ENCODE data around the gene IL1RAPL1.
"Not testable (repeated sequence)": the region's sequence is repeated elsewhere in the genome, so short reads cannot be mapped to it uniquely, and the experiment has no call there.

The IL1RAPL1 gene

GRCh38 chrX:29295987-29296680 is 708.9 kb downstream of the IL1RAPL1 start:
- no peak for DNase-seq

- DNase-seq, result no peak
Measured at GRCh38 chrX:29297171-29297800, 710.0 kb downstream of the IL1RAPL1 start.

DNA sequence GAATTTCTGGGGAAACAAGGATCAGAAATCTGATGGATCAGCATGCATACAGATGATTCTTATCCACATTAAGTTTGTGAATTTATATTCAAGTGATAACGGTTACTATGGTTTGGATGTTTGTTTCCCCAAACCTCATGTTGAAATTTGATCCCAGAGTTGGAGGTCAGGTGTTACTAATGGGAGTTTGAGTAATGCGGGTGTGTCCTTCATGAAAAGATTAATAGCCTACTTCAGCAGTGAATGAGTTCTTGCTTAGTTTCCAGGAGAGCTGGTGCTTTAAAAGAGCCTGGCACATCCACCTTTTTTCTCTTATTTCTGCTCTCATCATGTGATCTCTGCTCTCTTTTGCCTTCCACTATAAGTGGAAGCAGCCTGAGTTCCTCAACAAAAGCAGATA is 712.4 kb downstream of the IL1RAPL1 start:
- DNase-seq, result no peak

DNA sequence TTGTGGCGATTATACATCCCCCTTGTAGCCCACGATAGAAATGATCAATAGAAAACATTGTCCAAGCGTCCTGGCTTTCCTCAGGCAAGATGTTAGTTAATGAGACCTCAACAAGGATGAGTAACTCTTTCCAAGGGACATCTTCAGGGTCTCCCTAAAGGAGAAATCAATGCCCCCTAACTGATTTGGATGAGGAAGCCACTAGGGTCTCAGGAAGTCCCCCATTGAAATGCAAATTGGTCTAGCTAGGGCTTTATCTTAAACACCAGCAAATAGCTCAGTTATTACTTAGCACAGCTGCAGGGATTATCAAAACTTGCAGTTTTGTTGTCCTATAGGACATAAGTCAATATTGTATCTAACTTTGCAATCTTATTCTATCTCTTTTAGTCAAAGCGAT is 721.5 kb downstream of the IL1RAPL1 start:
- DNase-seq, result no peak

DNA sequence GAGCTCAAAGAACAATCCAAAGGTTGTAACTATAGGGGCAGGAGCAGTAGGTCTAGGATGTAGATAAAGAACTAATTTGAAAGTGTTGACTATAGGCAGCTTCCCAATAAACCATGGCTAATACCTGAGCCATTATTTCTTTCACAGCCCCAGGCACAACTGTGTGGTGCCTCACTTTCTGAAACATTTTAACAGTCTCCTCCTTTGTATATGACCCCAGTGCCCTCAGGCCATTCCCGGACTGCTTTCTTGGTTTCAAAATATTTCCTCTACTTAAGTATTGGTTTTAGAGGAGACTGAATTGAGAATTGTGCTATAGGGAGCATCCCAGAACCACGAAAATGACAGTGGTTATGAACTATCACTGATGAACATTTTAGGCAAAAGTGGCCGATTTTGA is 728.7 kb downstream of the IL1RAPL1 start:
- no peak for DNase-seq

DNA sequence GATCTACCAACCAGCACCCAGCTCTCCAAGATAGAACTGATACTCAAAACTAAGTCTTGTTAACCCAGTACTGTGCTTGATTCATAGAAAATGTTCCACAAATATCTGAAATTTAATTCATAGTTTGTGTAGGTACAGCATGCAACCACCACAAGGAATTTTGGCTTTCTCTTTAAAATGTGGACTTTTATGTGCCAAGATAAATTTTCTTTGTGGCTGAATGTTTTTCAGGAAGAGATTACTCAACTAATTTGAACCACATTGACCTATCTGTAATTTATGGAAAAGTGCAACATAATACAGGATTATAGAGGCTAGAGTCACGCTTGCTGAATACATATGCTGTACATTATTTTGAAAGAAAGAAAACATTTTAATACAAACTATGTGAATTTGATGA is 730.8 kb downstream of the IL1RAPL1 start:
- DNase-seq, result no peak

DNA sequence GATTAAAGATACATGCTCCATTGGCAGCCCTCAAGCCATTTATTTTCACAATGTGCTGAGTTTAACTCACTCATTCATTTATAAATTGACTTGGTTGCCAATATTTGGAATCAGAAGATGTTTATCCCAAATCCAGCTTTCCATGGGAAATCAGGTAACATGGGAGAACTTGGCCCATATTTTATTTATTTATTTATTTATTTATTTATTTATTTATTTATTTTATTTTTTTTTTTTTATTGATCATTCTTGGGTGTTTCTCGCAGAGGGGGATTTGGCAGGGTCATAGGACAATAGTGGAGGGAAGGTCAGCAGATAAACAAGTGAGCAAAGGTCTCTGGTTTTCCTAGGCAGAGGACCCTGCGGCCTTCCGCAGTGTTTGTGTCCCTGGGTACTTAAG is 745.2 kb downstream of the IL1RAPL1 start:
- not testable (repeated sequence) for DNase-seq

GRCh38 chrX:29333091-29333490 is 745.8 kb downstream of the IL1RAPL1 start:
- not testable (repeated sequence) for DNase-seq

GRCh38 chrX:29348288-29348687 is 761.0 kb downstream of the IL1RAPL1 start:
- DNase-seq, result no peak

DNA sequence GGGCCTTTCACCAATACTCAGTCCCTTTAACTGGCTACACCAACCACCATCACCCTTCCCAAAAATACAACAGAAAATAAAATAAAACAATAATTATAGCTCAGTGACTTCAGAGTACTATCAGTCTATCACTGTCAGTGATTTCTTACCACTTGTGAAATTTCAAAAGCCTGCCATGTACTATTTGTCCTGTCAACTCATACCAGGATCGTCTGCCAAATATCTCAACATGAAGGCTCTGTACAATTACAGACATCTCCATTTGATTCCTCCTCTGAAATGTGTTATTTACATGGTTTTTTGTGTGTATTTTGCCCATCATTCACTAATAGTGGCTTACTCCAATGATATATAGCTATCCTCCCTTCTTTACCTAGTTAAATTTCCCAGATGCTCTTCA is 772.0 kb downstream of the IL1RAPL1 start:
- DNase-seq, result no peak

GRCh38 chrX:29374765-29375164 is 787.5 kb downstream of the IL1RAPL1 start:
- not testable (repeated sequence) for DNase-seq

DNA sequence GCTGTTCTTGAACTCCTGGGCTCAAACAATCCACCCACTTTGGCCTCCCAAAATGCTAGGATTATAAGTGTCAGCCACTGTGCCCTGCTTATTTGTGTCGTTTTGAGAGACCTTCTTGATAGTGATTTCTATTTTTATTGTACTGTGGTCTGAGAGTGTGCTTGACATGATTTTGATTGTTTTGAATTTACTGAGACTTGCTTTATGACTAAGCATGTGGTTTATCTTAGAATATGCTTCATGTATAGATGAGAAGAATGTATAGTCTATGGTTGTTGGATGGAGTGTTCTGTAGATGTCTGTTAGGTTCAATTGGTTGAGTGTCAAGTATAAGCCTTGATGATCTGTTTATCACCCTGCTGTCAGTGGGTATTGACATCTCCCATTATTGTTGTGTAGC is 789.3 kb downstream of the IL1RAPL1 start:
- DNase-seq, result no peak

DNA sequence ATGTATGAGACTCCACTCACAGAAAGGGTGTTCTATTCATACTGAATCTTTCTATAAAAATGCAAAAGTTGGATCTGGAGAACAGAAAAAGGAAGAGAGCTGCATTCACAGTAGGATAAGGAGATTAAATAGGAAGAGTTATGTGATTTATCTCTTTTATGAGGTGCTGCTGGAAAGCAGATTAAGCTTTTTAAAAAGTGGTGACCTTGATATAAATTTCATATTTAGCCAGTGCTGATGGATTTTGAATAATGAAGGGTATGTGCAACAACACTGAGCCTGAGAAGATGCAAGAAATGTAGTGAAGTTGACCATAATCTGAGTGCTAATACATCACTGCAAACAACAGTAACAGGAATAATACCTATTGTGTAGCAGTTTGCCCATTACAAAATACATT is 795.6 kb downstream of the IL1RAPL1 start:
- no peak for DNase-seq

DNA sequence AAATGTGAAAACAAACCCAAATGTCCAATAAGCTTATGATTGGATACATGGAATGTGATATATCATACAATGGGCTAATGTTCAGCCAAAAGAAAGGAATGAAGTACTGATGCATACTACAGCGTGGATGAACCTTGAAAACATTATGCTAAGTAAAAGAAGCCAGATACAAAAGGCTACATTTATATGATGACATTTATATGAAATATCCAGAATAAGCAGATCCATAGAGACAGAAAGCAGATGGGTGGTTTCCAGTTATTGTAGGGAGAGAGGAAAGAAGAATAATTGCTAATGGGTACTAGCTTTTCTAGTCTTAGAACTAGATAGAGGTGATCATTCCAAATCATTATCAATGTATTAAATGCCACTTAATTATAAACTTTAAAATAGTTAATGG is 801.3 kb downstream of the IL1RAPL1 start:
- DNase-seq, result no peak

- no peak for DNase-seq
Measured at GRCh38 chrX:29397506-29397905, 810.3 kb downstream of the IL1RAPL1 start.

DNA sequence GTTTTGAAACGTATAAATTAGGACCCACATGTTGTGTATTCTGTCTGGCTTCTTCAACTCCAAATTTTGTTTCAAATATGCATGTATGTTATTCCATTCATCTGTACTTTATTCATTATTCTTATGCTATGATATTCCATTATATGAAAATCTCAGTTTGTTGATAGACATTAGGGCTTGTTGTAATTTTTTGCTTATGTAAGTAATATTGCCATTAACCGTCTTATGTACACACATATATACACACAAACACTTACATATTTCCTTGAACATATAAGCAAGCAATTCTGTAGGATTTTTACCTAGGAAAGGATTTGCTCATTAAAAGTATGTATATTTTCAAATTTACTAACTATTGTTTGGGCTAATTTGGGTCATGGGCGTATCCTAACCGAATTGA is 820.1 kb downstream of the IL1RAPL1 start:
- no peak for DNase-seq

DNA sequence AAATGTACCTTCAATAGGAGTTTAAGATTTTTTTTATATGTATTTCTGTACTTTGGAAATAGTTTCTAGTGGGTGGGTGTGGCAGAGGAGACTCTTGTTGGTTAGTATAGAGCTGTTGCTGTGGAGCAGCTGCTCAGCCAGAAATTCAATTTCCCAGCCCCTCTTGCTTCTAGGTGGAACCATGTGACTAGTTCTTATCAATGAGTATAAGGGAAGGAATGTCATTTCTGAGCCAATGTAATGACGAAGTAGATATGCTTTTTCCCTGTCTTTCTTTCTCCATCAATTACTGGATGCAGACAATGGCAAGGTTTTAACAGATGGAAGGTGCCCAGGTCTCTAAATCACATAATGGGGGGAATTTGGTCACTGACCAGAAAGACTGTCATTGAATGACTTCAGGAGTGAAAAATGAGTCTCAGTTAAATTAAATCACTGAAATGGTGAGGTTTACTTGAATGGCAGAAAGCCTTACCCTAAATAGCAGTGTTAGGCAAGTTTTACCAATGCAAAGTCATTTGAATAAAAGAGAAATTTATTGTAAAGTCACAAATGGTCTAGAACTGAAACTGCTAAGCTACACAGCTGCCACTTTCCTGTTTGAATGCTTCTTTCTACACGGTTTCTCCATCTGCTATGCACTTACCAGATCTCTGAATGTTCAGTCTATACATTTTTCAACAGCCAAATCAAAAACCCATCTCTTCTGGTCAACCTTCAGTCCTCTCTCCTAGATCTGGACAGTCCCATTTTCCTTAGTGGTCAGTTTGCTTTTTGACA is 832.7 kb downstream of the IL1RAPL1 start:
- no peak for DNase-seq

DNA sequence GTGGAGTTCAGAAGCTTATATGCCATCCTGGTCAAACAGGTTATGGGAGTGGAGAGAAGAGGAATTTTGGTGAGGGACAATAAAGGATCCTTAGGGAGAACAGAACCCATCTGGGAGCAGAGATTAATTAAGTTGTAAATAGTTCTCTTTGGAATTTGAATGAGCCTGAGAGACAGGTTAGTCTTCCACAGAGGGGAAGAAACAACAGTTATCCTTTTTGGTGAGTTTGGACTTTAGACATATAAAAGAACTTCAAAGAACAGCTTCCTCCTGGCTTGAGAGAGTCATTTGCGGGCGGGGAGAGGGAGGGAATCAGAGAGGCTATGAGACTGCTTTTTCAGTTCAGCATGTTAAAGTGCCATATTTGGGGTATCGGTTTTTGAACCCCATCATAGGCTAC is 834.8 kb downstream of the IL1RAPL1 start:
- no peak for DNase-seq

GRCh38 chrX:29431895-29432294 is 844.6 kb downstream of the IL1RAPL1 start:
- no peak for DNase-seq

GRCh38 chrX:29432534-29432933 is 845.3 kb downstream of the IL1RAPL1 start:
- DNase-seq, result no peak

DNA sequence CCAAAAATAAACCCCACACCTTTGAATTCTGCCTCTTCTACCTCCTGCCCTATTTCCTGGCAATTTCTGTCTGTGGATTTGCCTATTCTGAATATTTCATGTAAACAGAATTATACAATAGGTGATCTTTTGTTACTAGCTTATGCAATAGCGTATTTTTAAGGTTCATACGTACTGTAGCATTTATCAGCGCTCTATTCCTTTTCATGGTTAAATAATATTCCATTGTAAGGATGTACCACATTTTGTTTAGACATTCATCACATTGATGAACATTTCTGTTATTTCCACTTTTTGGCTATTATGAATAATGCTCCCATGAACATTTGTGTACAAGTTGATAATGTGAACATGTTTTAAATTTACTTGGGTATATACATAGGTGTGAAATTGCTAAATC is 847.7 kb downstream of the IL1RAPL1 start:
- no peak for DNase-seq

- no peak for DNase-seq
Measured at GRCh38 chrX:29435396-29435795, 848.1 kb downstream of the IL1RAPL1 start.

DNA sequence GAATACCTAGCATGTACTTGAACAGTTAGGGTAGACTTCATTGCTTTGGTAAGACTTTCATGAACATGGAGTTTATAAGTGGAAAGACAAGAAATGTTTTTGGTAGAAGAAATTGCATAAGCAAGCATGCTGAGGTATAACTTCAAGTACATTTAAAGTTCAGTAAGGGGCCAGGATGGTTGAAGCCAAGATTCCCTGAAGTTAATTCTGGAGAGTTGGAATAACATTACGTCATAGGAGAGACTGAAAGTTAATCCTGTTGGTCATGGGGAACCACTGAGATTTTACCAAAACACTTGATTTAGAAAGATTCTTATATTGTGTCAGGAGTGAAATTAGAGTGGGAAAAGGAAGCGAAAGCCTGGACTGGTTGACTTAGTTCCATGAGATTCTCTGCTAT is 860.6 kb downstream of the IL1RAPL1 start:
- no peak for DNase-seq

DNA sequence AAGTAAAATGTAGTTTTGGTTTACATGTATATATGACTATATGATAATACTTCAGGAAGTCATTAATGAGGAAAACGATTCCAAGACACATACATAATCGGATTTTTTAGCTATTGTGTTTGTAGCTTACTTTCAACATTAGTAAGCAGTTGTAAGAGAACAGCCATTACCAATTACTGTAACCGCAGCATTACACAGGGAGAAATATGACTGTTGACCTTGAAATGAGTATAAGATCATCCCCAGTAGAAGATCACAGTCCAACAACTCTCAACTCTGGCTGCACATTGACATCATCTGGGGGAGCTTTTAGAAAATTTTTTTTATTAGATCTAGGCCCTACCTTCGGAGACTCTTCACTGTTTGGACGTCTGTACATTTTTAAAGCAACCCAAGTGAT is 866.1 kb downstream of the IL1RAPL1 start:
- DNase-seq, result no peak

Measured in GOT3 (cell line).